HG03095 (cell line): ENCODE data around the gene TM9SF2.
A peak's percentile ranks its signal among the peaks of the same experiment; 100 is the strongest.
"Not testable (repeated sequence)": the region's sequence is repeated elsewhere in the genome, so short reads cannot be mapped to it uniquely, and the experiment has no call there.

Experiments
- ATAC-seq: cut with Tn5 transposase; IDR thresholded peaks from one replicate; pipeline ENCODE4 v1.9.1; 2021; ENCODE audit warnings: moderate library complexity; ENCODE audit not compliant: unreplicated experiment

Gene TM9SF2

GRCh38 chr13:99528547-99528946 is 27.3 kb downstream of the TM9SF2 start:
- ATAC-seq, result peak; percentile 77

GRCh38 chr13:99536023-99536422 is 34.8 kb downstream of the TM9SF2 start:
- ATAC-seq, result no peak

- ATAC-seq, result no peak
These were observed 39.3 kb downstream of the TM9SF2 start for GRCh38 chr13:99540530-99540929.

GRCh38 chr13:99542788-99543406 is 41.6 kb downstream of the TM9SF2 start:
- peak; percentile 98 for ATAC-seq

- no peak for ATAC-seq
These were observed 44.1 kb downstream of the TM9SF2 start for GRCh38 chr13:99545361-99545760.

- ATAC-seq, result no peak
These were observed 44.7 kb downstream of the TM9SF2 start for GRCh38 chr13:99545979-99546378.

GRCh38 chr13:99546878-99547277 is 45.6 kb downstream of the TM9SF2 start:
- ATAC-seq, result no peak

- ATAC-seq, result peak; percentile 69
These were observed 47.2 kb downstream of the TM9SF2 start for GRCh38 chr13:99548448-99548847.

GRCh38 chr13:99553033-99553432 is 51.8 kb downstream of the TM9SF2 start:
- ATAC-seq, result no peak

- no peak for ATAC-seq
These were observed 53.9 kb downstream of the TM9SF2 start for GRCh38 chr13:99555149-99555548.

- ATAC-seq, result no peak
These were observed 55.7 kb downstream of the TM9SF2 start for GRCh38 chr13:99556867-99557443.

GRCh38 chr13:99558570-99559180 is 57.4 kb downstream of the TM9SF2 start:
- no peak for ATAC-seq

GRCh38 chr13:99559560-99559959 is 58.3 kb downstream of the TM9SF2 start:
- no peak for ATAC-seq

- ATAC-seq, result no peak
These were observed 62.1 kb downstream of the TM9SF2 start for GRCh38 chr13:99563404-99563803.

- no peak for ATAC-seq
These were observed 63.1 kb downstream of the TM9SF2 start for GRCh38 chr13:99564386-99564785.

GRCh38 chr13:99565478-99566124 is 64.3 kb downstream of the TM9SF2 start:
- ATAC-seq, result no peak

GRCh38 chr13:99566125-99567083 is 65.1 kb downstream of the TM9SF2 start:
- no peak for ATAC-seq

GRCh38 chr13:99568901-99569300 is 67.6 kb downstream of the TM9SF2 start:
- ATAC-seq, result not testable (repeated sequence)

GRCh38 chr13:99572131-99572530 is 70.9 kb downstream of the TM9SF2 start:
- no peak for ATAC-seq

GRCh38 chr13:99572921-99573320 is 71.6 kb downstream of the TM9SF2 start:
- ATAC-seq, result no peak
